HG03457 (cell line): Measurements from ENCODE around the gene PPP1R12C.
A peak's percentile ranks its signal among the peaks of the same experiment; 100 is the strongest.

Experiments used
- ATAC-seq: cut with Tn5 transposase; IDR thresholded peaks from one replicate; pipeline ENCODE4 v1.9.1; 2021; ENCODE audit warnings: moderate number of reproducible peaks; ENCODE audit not compliant: unreplicated experiment

PPP1R12C gene

DNA sequence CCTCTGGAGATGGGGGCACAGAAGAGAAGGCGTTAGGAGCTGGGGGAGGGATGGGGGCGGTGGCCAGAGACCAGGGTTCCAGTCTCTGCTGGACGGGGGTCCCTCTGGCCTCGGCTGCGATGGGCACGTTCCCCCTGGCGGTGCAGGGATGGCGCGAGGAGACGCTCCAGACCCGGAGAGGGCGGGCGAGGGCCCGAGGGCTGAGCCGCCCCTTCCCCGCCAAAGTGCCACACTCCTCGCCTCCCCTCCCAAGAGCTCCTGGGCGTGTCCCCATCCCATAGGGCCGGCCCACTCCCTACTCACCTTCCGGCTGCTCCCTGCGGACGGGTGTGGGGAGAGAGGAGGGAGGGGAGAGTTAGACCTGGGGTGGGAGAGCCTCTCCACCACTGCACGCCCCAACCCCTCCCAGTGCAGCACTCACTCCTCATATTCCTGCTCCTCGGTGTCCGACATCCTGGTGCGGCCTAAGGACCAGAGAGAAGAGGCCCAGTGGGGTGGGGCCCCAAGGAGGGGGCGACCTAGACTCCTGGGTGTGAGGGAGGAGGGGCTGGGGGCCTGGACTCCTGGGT is 29.4 kb upstream of the PPP1R12C start:
- ATAC-seq = no peak

DNA sequence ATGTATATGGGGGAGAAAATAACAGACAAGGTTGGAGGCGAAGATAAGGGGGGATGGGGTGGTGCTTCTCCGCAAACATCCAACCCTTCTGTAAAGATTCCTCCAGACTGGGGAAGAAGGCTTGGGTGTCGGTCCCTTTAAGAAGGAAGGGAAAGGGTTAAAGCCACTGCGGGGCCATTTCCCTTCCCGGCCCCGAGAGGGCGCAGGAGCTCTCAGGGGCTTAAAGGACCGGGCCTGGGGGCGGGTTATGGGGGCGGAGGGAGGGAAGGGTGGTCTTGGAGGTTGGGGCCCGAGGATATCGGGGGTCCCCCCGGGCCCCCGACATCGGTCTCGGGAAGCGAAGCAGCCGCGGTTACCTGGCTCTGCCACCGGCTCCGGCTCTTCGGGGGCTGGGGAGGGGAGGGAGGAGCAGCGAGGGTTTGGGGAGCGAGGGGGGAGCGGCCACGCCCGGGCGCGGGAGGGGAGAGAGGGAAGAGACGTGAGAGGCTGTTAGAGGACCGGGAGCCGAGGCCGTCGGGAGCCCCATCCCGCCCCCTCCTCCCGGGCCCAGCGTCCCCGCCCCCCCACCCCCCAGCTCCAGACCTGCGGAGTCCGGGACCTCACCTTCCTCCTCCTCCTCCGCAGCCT is 28.8 kb upstream of the PPP1R12C start:
- no peak for ATAC-seq

DNA sequence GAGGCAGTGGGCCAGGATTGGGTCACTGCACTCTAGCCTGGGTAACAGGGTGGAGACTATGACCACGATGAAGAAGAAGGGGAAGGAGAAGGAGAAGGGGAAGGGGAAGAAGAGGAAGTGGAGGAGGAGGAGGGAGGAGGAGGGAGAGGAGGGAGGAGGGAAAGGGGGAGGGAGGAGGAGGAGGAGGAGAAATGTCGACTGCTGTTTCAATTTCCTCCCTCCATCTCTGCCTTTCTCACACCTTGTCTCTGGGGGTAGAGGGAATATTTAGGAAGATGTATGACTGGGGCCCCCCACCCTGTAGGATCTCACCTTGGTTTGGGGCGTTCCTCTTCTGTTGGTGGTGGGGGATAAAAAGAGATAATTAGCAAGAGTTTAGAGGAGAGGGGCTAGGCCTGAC is 27.8 kb upstream of the PPP1R12C start:
- no peak for ATAC-seq

DNA sequence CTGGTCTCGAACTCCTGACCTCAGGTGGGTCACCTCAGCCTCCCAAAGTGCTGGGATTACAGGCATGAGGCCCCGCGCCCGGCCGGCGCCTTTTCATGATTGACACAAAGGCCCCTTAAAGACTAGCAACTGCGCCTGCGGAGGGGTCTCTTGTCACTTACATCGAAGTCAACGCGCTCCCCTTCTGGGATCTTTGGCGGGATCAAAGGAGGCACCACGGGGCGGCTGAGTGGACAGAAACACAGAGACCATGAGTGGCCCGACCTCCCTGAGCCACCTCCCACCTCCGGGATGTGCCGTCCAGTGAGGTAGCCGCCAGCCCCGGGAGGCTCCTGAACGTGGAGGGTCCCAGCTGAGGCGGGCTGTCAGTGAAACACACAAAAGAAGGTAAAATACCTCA is 24.3 kb upstream of the PPP1R12C start:
- ATAC-seq = no peak

DNA sequence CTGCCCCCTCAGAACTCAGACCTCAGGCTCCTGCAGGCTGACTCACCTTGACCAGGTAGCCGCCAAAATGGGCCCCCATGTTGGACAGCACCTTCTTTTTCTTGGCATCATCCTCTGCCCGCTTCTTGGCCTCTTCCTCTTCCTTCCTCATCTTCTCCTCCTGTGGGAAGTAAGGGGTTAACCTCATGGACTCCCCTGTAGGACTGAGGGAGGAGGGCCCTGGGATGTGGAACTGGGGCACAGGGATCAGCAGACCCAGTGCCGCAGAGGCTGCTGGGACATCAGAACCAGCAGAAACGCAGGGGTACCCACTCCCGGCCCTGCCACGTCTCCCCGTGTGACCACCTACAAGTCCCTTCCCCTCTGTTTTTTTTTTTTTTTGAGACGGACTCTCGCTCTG is 20.5 kb upstream of the PPP1R12C start:
- ATAC-seq = no peak

DNA sequence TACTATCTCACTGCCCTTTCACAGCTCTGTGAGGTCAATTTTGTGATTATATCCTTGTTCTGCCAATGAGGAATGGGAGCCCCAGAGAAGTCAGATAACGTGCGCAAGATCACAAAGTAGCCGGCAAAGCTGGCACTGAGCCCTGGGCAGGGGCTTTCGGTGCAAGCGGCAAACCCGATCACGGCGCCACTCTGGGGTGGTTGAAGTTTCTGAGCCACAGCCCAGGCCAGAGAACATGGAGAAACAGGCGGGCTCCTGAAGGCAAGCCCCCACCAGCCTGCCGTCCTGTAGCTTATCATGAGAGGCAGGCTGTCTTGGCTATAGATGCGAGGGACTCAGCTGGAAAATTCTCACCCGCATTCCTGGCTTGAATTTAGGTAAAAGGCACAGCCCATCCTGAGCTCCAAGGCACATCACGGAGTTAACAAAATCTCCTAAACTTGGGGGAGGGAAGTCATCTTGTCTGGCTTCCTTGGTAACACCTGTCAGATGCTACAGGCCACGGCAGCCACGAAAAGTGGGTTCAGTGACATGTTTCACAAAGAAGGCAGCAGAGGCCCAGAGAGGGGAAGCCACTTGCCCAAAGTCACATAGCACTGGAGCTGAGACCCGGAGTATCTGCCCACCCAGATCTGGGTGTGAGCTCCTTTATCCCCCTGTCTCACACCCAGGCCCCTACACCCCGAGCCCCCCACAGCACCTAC is 19.1 kb upstream of the PPP1R12C start:
- ATAC-seq = no peak

DNA sequence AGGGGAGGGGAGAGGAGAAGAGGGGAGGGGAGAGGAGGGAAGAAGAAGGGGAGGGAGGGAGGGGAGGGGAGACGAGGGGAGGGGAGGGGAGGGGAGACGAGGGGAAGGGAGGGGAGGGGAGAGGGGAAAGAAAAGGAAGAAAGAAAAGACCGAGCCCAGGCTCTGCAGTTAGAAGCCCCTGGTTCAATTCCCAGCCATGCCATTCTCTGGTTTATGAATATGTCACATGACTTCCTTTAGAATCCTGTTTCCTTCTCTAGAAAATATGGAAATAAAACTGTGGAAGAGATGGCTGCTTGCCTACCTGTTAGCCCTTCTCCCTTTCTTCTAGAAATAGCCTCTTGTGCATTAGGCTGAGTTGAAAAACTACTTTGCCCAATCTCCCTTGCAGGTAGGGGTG is 17.3 kb upstream of the PPP1R12C start:
- no peak for ATAC-seq

DNA sequence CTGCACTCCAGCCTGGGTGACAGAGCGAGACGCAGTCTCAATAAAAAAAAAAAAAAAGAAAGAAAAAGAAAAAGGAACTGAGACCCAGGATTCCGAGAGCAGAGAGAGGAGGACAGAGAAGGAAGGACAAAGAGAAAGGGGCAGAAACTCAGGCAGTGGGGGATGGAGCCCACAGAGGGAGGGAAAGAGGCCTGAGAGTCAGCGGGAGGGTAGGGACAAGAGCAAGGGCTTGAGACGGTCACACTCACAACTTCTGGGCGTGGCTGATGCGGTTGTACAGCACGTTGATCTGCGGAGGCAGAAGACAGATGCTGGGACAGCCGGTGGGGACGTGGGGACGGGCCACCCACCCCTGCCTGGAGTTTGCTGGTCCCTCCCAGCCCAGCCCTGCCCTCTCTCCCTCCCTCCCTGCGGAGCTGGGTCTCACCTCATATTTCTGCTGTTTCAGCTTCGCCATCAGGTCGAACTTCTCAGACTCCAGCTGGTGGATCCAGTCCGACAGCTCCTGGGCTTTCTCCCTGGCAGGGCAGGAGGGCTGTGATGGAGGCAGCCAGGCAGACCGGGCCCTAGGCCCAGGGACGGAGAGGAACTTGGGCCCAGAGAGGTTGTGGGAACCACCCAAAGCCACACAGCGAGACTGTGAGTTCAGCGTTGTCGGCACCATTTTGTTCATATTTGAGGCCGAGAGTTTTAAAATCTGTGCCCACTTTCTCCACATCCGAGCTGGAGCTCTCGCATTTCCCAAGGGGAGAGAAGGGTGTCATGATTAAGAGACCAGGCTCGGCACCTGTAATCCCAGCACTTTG is 16.4 kb upstream of the PPP1R12C start:
- ATAC-seq = no peak

DNA sequence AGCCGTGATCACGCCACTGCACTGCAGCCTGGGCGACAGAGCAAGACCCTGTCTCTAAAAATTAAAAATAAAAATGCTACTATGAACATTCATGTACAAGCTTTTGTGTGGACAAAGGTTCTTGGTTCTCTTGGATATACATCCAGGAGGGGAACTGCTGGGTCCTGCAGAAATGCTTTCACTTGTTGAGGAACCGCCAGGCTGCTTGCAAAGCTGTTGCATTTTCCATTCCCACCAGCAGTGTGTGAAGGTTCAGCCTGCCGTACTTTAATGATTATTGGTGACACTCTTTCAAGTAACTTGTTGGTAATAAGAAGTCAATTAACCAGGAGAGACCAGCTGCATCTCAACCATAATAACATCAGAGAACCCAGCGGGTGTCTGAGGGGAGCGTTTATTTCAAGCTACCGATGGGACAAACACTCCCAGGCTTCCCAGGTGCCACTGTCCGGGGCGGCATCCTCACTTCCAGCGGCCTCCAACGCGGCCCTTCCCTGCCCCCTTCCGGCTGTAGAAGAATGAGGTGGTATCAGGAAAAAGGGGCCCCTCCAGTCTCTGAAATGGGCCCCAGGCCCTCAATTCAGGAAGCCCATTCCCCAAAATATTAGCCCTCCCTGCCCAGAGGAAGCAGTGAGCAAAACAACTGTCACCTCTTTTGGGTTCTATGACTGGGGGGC is 15.2 kb upstream of the PPP1R12C start:
- ATAC-seq = no peak

DNA sequence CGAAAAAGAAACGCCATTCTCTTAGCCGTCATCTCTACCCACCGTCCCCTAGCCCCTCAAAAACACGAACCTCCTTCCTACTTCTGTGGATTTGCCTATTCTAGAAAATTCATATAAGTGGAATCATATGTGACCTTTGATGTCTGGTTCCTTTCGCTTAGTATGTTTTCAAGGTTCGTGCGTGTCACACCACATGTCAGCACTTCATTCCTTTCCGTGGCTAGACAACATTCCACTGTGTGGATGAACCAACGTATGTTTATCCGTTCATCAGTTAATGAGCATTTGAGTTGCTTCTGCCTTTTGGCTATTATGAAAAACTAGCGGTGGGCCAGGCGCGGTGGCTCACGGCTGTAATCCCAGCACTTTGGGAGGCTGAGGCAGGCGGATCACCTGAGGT is 14.0 kb upstream of the PPP1R12C start:
- no peak for ATAC-seq

DNA sequence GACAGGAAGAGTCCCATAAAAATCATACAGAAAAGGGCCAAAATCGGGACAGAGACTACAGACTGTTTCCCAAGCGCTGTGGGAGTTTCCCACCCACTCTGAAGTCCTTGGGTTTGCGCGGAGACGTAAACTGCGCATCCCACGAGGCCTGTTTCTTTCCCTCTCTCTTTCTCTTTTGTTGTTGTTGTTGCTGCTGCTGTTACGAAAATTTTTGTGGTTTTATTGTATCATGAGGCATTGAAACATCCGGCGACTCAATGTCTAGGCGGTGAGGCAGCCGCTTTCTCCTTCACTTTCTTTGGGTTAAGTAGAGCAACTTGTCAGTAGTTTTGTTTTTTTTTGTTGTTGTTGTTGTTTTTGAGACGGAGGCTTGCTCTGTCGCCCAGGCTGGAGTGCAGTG is 1.6 kb upstream of the PPP1R12C start:
- ATAC-seq = no peak

DNA sequence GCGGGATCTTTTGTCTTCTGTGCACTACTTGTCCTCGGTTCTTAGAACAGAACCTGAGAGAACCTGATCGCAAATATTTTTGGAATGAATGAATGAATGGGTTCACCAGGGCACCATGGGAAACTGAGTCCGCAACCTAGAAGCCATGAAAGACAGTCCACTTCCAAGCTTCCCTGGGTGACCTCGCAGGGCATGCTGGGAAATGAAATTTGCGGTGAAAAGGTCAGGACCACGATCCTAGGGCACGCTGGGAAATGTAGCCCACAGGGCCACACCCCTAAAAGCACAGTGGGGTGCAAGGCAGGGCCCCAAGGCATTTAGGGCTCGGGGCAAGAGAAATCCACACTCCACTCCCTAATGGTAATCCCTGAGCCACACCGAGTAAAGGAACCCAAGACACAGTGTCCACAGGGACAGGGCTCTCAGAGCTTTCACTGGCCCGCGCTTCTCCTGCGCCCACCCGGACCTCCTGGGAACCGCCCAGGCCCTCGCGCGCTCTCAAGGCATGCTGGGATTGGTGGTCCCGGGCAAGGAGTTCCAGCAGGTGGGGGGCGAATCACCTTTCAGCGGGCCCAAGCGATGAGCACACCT is 1.1 kb upstream of the PPP1R12C start:
- no peak for ATAC-seq

DNA sequence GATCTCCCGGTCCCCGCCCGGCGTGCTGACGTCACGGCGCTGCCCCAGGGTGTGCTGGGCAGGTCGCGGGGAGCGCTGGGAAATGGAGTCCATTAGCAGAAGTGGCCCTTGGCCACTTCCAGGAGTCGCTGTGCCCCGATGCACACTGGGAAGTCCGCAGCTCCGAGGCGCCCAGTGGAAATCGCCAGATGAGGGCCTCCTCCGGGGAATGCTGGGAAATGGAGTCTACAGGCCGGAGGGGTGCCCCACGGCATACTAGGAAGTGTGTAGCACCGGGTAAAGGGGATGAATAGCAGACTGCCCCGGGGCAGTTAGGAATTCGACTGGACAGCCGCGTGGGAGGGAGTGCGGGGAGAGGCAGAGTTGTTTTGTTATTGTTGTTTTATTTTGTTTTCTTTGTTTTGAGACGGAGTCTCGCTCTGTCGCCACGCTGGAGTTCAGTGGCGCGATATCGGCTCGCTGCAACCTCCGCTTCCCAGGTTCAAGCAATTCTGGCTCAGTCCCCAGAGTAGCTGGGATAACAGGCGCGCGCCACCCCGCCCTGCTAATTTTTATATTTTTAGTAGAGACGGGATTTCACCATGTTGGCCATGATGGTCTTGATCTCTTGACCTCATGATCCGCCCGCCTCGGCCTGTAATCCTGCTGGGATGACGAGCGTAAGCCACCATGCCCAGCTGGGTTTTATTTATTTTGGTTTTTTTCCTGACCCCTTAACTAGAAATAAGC is 390 bp upstream of the PPP1R12C start:
- peak; percentile 80 for ATAC-seq

DNA sequence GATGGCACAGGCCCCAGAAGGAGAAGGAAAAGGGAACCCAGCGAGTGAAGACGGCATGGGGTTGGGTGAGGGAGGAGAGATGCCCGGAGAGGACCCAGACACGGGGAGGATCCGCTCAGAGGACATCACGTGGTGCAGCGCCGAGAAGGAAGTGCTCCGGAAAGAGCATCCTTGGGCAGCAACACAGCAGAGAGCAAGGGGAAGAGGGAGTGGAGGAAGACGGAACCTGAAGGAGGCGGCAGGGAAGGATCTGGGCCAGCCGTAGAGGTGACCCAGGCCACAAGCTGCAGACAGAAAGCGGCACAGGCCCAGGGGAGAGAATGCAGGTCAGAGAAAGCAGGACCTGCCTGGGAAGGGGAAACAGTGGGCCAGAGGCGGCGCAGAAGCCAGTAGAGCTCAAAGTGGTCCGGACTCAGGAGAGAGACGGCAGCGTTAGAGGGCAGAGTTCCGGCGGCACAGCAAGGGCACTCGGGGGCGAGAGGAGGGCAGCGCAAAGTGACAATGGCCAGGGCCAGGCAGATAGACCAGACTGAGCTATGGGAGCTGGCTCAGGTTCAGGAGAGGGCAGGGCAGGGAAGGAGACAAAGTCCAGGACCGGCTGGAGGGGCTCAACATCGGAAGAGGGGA is 1.1 kb downstream of the PPP1R12C start:
- no peak for ATAC-seq

DNA sequence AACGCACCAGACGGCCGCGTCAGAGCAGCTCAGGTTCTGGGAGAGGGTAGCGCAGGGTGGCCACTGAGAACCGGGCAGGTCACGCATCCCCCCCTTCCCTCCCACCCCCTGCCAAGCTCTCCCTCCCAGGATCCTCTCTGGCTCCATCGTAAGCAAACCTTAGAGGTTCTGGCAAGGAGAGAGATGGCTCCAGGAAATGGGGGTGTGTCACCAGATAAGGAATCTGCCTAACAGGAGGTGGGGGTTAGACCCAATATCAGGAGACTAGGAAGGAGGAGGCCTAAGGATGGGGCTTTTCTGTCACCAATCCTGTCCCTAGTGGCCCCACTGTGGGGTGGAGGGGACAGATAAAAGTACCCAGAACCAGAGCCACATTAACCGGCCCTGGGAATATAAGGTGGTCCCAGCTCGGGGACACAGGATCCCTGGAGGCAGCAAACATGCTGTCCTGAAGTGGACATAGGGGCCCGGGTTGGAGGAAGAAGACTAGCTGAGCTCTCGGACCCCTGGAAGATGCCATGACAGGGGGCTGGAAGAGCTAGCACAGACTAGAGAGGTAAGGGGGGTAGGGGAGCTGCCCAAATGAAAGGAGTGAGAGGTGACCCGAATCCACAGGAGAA is 1.9 kb downstream of the PPP1R12C start:
- no peak for ATAC-seq

DNA sequence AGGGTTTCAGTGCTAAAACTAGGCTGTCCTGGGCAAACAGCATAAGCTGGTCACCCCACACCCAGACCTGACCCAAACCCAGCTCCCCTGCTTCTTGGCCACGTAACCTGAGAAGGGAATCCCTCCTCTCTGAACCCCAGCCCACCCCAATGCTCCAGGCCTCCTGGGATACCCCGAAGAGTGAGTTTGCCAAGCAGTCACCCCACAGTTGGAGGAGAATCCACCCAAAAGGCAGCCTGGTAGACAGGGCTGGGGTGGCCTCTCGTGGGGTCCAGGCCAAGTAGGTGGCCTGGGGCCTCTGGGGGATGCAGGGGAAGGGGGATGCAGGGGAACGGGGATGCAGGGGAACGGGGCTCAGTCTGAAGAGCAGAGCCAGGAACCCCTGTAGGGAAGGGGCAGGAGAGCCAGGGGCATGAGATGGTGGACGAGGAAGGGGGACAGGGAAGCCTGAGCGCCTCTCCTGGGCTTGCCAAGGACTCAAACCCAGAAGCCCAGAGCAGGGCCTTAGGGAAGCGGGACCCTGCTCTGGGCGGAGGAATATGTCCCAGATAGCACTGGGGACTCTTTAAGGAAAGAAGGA is 2.8 kb downstream of the PPP1R12C start:
- ATAC-seq = no peak

DNA sequence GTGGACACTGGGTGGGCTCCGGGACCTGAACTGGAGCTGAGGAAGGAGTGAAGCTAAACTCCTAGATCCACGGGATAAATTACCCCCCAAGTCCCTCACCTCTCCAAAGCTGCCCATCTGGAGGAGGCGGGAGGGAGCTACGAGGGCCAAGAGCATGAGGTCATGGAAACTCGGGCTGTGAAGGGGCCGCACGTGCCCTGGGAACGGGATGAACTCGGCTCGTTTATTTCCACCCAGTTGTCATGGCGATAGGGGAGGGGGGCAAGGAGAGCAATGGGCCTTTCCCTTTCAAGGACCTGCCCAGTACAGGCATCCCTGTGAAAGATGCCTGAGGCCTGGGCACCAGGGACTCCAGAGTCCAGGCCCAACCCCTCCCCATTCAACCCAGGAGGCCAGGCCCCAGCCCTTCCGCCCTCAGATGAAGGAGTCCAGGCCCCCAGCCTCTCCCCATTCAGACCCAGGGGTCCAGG is 3.8 kb downstream of the PPP1R12C start:
- no peak for ATAC-seq

DNA sequence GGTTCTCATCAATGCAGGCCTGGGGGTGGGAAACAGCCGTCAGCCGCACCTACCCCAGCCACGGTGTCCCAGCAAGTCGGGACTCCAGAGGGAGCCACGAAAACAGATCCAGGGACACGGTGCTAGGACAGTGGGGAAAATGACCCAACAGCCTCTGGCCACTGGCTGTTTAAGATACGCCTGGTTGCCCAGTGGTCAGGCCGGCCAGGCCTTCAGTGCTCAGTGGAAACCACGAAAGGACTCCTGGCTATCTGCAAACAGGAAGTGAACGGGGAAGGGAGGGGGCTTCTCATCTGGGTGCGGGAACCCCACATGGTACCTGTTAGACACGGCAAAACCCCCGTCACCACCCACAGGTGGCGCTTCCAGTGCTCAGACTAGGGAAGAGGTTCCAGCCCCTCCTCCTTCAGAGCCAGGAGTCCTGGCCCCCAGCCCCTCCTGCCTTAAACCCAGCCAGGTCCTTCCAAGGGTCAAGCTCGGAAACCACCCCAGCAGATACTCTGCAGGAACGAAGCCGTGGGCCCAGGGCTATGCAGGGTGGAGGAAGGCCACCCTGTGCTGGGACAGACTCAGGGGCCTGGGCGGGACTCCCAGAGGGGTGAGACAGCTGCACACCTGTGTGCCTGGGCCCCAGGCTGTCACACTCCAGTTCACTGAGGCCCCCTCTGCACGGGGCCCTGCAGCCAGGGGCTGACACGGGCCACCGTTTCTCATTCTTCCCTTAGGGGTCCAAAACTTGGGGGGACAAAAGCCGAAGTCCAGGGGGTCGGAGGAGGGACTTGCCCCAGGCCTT is 4.5 kb downstream of the PPP1R12C start:
- no peak for ATAC-seq
